VCaP (cell line): Measurements from ENCODE around the gene MTRR.

Experiments
- H3K27ac ChIP-seq: fragments of 450-650 bp; 2 replicates; pipeline ENCODE4 v1.5.1; 2017
- TF ChIP-seq, protein P1 (sequence below): fragments of 450-650 bp; conservative IDR thresholded peaks from 2 replicates; pipeline ENCODE4 v1.5.1; 2017; ENCODE audit warnings: mild to moderate bottlenecking, moderate library complexity

Gene MTRR

DNA sequence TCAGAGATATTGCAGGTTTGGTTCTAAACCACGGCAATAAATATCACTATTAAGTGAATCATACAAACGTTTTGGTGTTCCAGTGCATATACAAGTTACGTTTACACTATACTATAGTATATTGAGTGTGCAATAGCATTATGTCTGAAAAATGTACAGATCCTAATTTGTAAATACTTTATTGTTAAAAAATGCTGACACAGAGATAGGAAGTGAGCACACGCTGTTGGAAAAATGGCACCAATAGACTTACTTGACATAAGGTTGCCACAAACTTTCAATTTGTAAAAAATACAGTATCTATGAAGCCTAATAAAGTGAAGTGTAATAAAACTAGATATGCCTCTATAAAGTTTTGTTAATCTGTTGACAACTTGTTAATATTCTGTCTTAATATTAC is 34.0 kb upstream of the MTRR start:
- H3K27ac ChIP-seq: no peak overlapping the region
- TF ChIP-seq, protein P1, sequence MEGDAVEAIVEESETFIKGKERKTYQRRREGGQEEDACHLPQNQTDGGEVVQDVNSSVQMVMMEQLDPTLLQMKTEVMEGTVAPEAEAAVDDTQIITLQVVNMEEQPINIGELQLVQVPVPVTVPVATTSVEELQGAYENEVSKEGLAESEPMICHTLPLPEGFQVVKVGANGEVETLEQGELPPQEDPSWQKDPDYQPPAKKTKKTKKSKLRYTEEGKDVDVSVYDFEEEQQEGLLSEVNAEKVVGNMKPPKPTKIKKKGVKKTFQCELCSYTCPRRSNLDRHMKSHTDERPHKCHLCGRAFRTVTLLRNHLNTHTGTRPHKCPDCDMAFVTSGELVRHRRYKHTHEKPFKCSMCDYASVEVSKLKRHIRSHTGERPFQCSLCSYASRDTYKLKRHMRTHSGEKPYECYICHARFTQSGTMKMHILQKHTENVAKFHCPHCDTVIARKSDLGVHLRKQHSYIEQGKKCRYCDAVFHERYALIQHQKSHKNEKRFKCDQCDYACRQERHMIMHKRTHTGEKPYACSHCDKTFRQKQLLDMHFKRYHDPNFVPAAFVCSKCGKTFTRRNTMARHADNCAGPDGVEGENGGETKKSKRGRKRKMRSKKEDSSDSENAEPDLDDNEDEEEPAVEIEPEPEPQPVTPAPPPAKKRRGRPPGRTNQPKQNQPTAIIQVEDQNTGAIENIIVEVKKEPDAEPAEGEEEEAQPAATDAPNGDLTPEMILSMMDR: no peak

DNA sequence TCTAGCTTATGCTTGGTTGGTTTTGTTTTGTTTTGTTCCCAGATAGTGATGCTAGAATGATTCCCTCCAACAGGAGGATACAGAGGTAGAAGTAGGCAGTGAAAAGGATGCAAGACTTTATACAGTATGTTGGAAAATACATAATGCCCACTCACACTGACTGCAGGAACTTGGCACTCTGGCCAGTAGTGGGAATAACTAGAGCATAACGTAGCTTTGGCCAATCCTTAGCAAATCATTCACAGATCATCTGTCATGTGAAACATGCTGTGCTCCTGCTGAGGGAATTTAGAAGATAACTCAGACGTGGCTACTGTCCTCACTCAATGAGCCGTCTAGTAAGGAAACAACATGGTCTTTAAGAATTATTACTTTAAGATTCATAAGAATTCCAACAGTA is 31.5 kb upstream of the MTRR start:
- no peak overlapping the region for H3K27ac ChIP-seq
- TF ChIP-seq, protein P1: no peak

DNA sequence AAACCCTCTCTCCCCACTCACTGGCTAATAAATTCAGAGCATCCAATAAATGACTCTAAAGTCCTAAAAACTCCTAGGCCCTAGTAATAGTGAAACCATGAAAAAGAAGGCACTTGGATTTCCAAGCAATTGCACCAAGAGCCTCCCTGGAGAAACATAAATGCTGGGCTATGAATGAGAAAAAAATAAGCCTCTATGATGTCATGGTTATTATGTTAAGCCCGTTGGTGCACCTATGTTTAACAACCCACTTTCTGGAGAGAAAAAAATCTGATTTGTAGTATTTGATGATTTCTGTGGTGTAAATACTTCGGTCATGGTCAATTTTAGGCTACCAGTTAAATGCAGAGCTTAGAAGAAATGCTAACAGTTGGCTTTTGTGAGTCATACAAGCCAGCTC is 26.4 kb upstream of the MTRR start:
- TF ChIP-seq, protein P1: no peak
- H3K27ac ChIP-seq: no peak overlapping the region

DNA sequence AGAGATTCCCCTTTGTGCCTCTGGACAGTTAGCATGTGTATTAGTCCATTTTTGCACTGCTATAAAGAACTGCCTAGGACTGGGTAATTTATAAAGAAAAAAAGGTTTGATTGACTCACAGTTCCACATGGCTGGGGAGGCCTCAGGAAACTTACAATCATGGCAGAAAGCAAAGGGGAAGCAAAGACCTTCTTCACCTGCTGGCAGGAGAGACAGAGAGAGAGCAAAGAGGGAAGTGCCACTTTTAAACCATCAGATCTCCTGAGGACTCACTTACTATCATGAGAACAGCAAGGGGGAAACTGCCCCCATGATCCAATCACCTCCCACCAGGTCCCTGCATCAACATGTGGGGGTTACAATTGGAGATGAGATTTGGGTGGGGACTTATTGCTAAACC is 24.0 kb upstream of the MTRR start:
- H3K27ac ChIP-seq: no peak overlapping the region
- TF ChIP-seq, protein P1: no peak

DNA sequence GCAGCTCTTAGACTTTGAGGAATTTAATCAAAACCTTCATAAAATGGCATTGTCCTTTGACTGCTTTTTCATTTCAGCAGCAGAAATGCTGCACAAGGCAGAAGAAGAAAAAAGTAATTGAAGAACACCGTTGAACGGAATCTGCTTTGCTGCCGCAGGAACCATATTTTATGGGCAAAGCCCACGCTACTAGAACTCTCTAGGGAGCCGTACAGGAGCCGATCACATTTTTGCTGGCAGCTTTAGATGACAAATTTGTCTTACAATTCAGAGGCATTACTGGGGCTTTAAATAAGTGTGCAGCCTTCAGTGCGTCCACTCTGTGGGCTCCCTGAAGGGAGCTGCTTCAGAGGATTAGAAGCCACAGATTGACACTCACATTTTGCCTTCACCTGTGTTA is 23.4 kb upstream of the MTRR start:
- TF ChIP-seq, protein P1: no peak
- no peak overlapping the region for H3K27ac ChIP-seq

DNA sequence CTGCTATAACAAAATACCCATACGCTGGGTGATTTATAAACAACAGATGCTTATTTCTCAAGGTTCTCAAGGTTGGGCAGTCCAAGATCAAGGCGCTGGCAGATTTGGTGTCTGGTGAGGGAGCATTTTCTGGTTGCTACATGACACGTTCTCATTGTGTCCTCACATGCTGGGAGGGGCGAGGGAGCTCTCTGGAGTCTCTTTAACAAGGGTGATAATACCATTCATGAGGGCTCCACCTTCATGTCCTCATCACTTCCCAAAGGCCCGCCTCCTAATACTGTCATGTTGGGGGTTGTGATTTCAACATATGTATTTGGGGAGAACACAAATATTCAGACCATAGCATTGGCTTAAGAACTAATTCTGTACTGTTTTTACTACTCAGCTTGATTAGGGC is 22.6 kb upstream of the MTRR start:
- TF ChIP-seq, protein P1: no peak
- no peak overlapping the region for H3K27ac ChIP-seq

DNA sequence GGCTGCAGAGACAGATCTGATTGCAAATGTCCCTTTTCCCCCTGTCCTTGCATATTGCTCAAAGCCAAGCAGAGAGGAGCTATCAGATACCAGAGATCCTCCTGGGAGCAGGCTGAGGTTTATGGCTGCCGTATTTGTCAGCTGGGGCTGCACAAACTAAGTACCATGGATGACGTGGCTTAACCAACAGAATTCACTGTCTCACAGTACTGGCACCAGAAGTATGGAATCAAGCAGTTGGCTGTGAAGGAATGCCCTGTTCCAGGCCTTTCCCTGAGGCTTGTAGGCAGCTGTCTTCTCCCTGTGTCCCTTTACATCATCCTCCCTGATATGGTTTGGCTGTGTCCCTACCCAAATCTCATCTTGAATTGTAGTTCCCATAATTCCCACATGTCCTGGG is 20.7 kb upstream of the MTRR start:
- TF ChIP-seq, protein P1: no peak
- no peak overlapping the region for H3K27ac ChIP-seq
